Esophagus (tissue), 2 donors: ENCODE results near the gene GDAP1L1. TPM values are rescaled to one million over a fixed set of nuclear protein-coding genes. Genes with fewer than 3 reads are reported as not detected.
"Not testable (repeated sequence)": the region's sequence is repeated elsewhere in the genome, so short reads cannot be mapped to it uniquely, and the experiment has no call there.

ENCODE experiments used
- H3K27ac ChIP-seq, 2 donors: one replicate each; pipeline ENCODE4 v1.5.1; 2013; ENCODE audit warnings: low read depth in 2 of 2, mild to moderate bottlenecking in 2 of 2, inconsistent platforms in 1 of 2, low read length in 1 of 2, moderate library complexity in 1 of 2
- H3K27me3 ChIP-seq, 2 donors: one replicate each; pipeline ENCODE4 v1.6.1; 2013; ENCODE audit warnings: low read length in 2 of 2, control low read depth in 1 of 2, mild to moderate bottlenecking in 1 of 2; ENCODE audit not compliant: insufficient read depth in 2 of 2, control insufficient read depth in 1 of 2
- H3K36me3 ChIP-seq, 2 donors: one replicate each; pipeline ENCODE4 v1.6.1; 2013; ENCODE audit warnings: low read length in 1 of 2; ENCODE audit not compliant: control insufficient read depth in 2 of 2, insufficient read depth in 2 of 2
- H3K4me1 ChIP-seq, 2 donors: one replicate each; pipeline ENCODE4 v1.6.1; 2013; ENCODE audit warnings: low read length in 1 of 2; ENCODE audit not compliant: control insufficient read depth in 2 of 2, insufficient read depth in 2 of 2
- H3K4me3 ChIP-seq, 2 donors: one replicate each; pipeline ENCODE4 v1.5.1; 2013; ENCODE audit warnings: low read length in 2 of 2, mild to moderate bottlenecking in 2 of 2, low read depth in 1 of 2, moderate library complexity in 1 of 2
- H3K9me3 ChIP-seq, 2 donors: one replicate each; pipeline ENCODE4 v1.6.1; 2013; ENCODE audit warnings: mild to moderate bottlenecking in 2 of 2, low read depth in 1 of 2, low read length in 1 of 2, moderate library complexity in 1 of 2; ENCODE audit not compliant: control insufficient read depth in 2 of 2, insufficient read depth in 1 of 2
- WGBS, 2 donors: extraction: QIAGEN DNeasy Blood & Tissue Kit; methylation state at CpG; one replicate each; pipeline ENCODE4 v1.1.7; 2013; 5-methylcytosine and 5-hydroxymethylcytosine counted together
- polyA plus RNA-seq, 2 donors: library from polyadenylated mRNA; stranded (reverse); fragments of 200-250 nt; gene quantifications; one replicate each; pipeline ENCODE4 v1.2.3, GENCODE V29; 2013
- donor health status: healthy with polysubstance abuse.
- donor health status: Bipolar disorder and iron deficiency.

The GDAP1L1 gene
- polyA plus RNA-seq, 2 donors = not detected

DNA sequence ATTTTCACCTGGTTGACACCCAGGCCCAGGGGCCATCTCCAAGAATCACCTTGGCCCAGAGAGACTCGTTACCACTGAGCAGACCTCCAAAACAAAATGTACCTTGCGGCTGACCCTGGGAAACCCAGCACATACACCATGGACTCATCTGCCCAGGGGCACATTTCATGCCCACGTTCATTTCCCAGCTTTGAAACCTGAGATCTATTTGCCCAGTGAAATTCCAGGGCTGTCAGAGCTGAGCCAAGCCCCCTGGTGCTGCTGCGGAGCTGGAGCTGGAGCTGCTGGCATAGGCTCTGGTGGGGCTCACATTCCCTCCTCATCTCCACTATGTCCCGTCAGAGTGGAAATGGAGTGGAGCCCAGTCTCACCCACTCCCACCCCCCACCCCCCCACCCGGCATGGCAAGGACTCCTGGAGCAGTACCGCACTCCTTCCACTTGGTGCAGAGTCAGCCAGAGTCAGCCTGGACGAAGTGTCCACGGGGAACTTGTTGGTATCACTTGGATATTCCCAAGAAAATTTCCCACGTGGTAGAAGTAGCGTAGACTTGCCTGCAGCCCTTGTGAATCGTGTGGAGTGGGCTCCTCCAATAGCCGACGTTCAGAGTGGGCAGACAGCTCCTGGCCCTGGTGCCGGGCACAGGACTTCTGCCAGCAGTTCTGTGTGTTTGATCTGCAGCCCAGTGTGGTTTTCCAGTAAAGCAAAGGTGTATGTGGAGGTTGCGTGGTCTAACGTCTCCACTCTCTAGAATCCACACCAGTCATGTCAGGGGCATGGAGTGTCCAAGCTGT lies 18.4 kb upstream of the GDAP1L1 start:
- Histone ChIP-seq H3K4me3 (no peak overlapping the region), H3K27me3 (no peaks in the 10 kb centered on the region), H3K9me3 (no peaks in the 10 kb centered on the region), H3K36me3 (no peaks in the 10 kb centered on the region), H3K4me1 (peaks cover 0 to 2% of the 10 kb centered on the region in 2 donors), H3K27ac (no peak overlapping the region)
- 59 to 68% methylated on average over 17 of the region's 17 CpGs for WGBS, 2 donors

DNA sequence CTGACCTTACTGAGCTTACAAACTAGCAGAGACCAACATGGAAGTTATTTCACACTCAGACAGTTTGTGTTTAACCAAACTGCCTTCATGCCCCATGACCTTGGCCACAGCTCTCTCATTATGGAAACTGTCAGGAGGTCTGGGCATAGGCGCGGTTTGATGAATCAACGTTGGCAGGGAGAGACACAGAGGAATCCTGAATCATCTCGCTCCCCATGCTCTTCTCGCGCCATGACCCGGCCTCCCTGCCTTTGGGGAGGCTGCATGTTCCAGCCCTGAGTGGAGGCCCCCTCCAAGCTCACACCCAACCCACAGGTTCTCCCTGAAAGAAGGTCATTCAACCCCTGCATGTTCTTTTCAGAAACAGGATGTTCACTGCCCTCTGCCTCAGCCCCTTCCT lies 15.9 kb upstream of the GDAP1L1 start:
- Histone ChIP-seq H3K9me3 (no peaks in the 10 kb centered on the region), H3K36me3 (no peaks in the 10 kb centered on the region), H3K27ac (no peak overlapping the region), H3K4me3 (no peak overlapping the region), H3K27me3 (no peaks in the 10 kb centered on the region), H3K4me1 (peaks cover 0 to 2% of the 10 kb centered on the region in 2 donors)
- 73 to 79% methylated on average over 7 of the region's 7 CpGs for WGBS, 2 donors

GRCh38 chr20:44231713-44232468 lies 15.2 kb upstream of the GDAP1L1 start:
- Histone ChIP-seq H3K36me3 (no peaks in the 10 kb centered on the region), H3K4me3 (no peak overlapping the region), H3K4me1 (peaks cover 0 to 2% of the 10 kb centered on the region in 2 donors), H3K27ac (no peak overlapping the region), H3K27me3 (no peaks in the 10 kb centered on the region), H3K9me3 (no peaks in the 10 kb centered on the region)
- WGBS, 2 donors = 78 to 79% methylated on average over 10 of the region's 10 CpGs

DNA sequence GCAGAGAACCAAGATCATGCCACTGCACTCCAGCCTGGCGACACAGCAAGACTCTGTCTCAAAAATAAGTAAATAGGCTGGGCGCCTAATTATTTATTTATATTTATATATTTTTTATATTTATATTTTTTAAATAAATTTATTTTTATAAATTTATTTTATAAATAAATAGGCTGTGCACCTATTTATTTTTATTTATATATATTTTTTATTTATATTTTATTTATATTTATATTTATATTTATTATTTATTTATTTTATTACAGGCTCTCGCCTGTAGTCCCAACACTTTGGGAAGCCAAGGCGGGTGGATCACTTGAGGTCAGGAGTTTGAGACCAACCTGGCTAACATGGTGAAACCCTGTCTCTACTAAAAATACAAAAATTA lies 14.6 kb upstream of the GDAP1L1 start:
- not testable (repeated sequence) for H3K4me3 ChIP-seq, H3K9me3 ChIP-seq, H3K36me3 ChIP-seq, H3K4me1 ChIP-seq, H3K27me3 ChIP-seq, H3K27ac ChIP-seq
- 93 to 97% methylated on average over 4 of the region's 4 CpGs for WGBS, 2 donors

DNA sequence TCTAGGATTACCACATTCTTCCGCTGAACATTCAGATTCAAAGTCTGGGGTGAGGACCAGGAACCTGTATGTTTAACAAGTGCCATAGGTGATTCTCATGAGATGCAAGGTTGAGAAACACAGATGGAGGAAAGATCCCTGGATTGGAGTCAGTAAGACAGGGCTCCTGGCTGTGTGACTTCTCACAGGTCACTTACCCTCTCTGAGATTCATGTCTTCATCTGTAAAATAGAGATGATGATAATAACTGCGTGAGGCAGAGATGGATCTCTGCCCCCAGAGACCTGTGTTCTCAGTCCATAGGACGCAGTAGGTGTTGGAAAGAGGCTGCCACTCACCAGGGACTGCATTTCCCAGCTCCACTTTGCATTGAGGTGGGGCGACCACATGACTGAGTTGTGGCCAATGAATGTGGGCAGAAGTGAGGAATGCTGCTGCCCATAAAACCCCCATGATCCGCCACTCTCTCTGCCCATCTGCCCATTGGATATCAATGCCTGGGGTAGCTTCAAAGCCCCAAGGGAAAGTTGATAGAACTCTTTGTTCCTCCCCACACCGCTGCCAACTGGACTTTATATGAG lies 13.6 kb upstream of the GDAP1L1 start:
- Histone ChIP-seq H3K27me3 (no peaks in the 10 kb centered on the region), H3K27ac (no peak overlapping the region), H3K36me3 (no peaks in the 10 kb centered on the region), H3K4me1 (peaks cover 0 to 2% of the 10 kb centered on the region in 2 donors), H3K4me3 (no peak overlapping the region), H3K9me3 (no peaks in the 10 kb centered on the region)
- 87 to 92% methylated on average over 6 of the region's 6 CpGs for WGBS, 2 donors

DNA sequence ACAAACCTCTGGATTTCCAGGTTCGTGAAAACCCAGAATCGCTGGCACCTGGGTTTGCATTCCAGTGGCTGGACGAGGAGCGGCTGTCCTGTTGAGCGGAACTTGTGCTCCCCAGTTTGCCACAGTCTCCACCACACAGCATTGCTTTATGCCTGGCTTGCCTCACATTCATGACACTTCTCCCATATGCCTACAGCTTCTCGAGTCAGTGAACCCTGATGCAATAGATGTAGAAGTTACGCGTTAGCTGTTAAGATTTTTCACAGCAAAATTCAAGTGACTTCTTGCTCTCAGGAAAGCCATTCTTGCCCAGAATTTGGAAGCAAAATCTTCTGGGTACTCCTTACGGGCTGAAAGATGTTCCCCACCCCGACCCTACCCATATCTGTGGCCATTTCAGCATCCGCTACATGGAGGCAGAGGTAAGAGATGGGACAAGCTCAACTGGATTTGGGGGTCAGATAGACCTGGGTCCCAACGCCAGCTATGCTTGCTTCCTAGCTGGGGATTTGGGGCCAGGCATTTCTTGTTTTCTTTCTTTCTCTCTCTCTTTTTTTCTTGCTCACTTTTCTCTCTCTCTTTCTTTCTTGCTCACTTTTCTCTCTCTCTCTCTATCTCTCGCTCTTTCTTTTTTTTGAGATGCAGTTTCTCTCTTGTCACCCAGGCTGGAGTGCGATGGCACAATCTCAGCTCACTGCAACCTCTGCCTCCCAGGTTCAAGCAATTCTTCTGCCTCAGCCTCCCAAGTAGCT lies 12.4 kb upstream of the GDAP1L1 start:
- Histone ChIP-seq H3K27ac (no peak overlapping the region), H3K9me3 (no peaks in the 10 kb centered on the region), H3K27me3 (no peaks in the 10 kb centered on the region), H3K4me1 (peaks cover 0 to 2% of the 10 kb centered on the region in 2 donors), H3K36me3 (no peaks in the 10 kb centered on the region), H3K4me3 (no peak overlapping the region)
- 89 to 90% methylated on average over 14 of the region's 14 CpGs for WGBS, 2 donors

DNA sequence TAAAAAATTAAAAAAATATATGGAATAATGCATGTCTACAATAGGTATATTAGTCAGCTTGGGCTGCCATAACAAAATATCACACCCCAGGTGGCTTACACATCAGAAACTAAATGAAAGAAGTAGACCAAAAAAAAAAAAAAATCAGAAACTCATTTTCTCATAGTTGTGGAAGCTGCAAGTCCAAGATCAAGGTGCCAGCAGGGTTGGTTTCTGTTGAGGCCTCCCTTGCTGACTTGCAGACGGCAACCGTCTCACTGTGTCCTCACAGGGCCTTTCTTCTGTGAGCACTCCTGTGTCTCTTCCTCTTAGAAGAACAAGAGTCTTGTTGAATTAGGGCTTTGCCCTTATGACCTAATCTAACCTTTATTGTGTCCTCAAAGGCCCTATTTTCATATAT lies 11.4 kb upstream of the GDAP1L1 start:
- Histone ChIP-seq H3K4me3 (no peak overlapping the region), H3K27ac (no peak overlapping the region), H3K4me1 (peaks cover 0 to 2% of the 10 kb centered on the region in 2 donors), H3K27me3 (no peaks in the 10 kb centered on the region), H3K9me3 (no peaks in the 10 kb centered on the region), H3K36me3 (no peaks in the 10 kb centered on the region)
- 95 to 96% methylated on average over 2 of the region's 2 CpGs for WGBS, 2 donors

DNA sequence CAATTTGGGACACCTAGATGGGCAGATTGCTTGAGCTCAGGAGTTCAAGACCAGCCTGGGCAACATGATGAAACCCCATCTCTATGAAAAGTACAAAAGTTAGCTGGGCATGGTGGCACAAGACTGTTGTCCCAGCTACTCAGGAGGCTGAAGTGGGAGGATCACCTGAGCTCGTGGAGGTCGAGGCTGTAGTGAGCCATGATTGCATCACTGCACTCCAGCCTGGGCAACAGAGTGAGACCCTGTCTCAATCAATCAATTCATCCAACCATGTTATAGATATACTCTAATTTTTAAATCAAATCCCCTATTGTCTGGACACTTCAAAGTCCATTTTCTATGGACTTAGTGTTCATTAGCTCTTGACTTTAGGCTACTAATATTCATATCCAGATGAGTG lies 10.3 kb upstream of the GDAP1L1 start:
- not testable (repeated sequence) for H3K4me1 ChIP-seq, H3K36me3 ChIP-seq, H3K27me3 ChIP-seq, H3K27ac ChIP-seq, H3K9me3 ChIP-seq, H3K4me3 ChIP-seq
- WGBS, 2 donors = 76 to 83% methylated on average over 2 of the region's 2 CpGs

- Histone ChIP-seq H3K4me1 (no peaks in the 10 kb centered on the region), H3K9me3 (no peaks in the 10 kb centered on the region), H3K27me3 (no peaks in the 10 kb centered on the region), H3K36me3 (no peaks in the 10 kb centered on the region), H3K27ac (no peak overlapping the region), H3K4me3 (no peak overlapping the region)
- WGBS, 2 donors = 91 to 94% methylated on average over 2 of the region's 2 CpGs
These were observed 5.3 kb upstream of the GDAP1L1 start for GRCh38 chr20:44241796-44242195.
